HG03103 (cell line): Measurements from ENCODE around the gene RAB3A.

Source experiments
- ATAC-seq: cut with Tn5 transposase; IDR thresholded peaks from one replicate; pipeline ENCODE4 v1.9.1; 2021; ENCODE audit warnings: low read depth; ENCODE audit not compliant: unreplicated experiment

The RAB3A gene

GRCh38 chr19:18155095-18156087 lies 48.5 kb downstream of the RAB3A start:
- ATAC-seq, result no peak

DNA sequence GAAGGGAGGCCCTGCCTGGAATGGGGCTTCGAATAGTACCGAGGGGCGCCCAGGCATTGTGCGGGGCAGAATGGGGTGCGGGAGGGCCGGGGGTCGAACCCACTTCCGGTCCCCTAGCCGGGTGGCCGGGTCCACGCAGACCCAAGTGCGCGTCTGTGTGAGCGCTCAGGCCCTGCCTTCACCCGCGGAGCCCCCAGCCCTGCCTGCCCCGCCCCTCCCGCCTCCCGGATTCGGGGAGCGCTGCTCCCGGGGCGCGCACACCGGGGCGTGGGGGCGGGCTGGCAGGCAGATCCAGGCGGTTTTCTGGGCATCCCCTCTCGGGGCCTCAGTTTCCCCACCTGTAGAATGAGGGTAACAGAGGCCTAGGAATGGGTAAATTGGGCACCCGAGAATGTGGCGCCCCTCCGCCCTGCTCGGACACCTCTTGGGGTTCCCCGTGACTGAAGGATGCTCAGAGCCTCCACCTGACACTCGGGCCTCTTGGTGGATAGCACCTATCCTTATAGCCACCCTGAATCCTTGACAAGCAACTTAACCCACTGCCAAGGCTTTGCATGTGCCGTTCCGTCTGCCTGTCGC lies 50.2 kb downstream of the RAB3A start:
- no peak for ATAC-seq

- ATAC-seq, result peak; percentile 64
Measured at GRCh38 chr19:18152817-18153555, 50.9 kb downstream of the RAB3A start, which contains the start of gene PIK3R2. Gene PIK3R2, plus strand, starts transcription at chr19:18153163. Its CDS starts 2,717 bp downstream, at chr19:18155880.

DNA sequence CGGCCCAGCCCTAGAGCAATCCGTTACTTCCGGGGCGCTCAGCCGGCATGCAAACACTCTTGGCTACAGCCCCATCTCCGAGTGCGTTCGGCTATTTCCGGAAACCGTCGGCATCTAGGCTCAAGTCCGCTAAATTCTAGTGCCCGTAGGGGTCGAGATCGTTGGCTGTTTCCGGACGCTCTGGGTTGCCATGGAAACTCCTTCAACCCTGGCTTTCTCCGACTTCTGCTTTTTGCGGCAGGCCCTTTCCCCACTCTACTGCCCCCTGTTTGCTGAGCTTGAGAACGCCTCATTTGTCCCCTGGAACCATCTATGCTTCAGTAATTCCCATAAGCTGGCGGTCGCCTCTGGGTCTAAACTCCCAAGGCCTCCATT lies 51.4 kb downstream of the RAB3A start:
- peak; percentile 59 for ATAC-seq

- no peak for ATAC-seq
Measured at GRCh38 chr19:18150776-18151624, 52.8 kb downstream of the RAB3A start.

DNA sequence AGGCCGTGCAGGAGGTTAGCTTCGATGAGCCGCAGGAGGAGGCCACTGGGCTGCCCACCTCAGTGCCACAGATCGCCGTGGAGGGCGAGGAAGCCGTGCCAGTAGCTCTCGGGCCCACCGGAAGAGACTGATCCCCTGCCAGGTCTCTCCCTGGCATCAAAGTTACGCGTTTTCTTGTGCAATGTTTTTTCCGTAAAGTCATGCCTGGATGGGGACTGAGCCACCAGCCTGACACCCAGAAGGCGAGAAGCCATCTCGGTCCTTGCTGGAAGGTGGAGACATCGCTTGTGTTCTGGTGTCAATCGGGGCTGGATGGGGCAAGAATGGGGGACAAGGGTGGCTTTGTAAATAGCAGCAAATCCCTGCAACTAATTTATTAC lies 54.3 kb downstream of the RAB3A start:
- no peak for ATAC-seq

GRCh38 chr19:18147396-18147795 lies 56.4 kb downstream of the RAB3A start:
- no peak for ATAC-seq
